Gastroesophageal sphincter (tissue), 4 donors: ENCODE measurements around the gene FBXL16. TPM values are rescaled to one million over a fixed set of nuclear protein-coding genes. Genes with fewer than 3 reads are reported as not detected.

Experiments used
- ATAC-seq: fragments of 150-250 bp; one replicate; pipeline ENCODE4 v1.9.1; 2016; ENCODE audit warnings: mild to moderate bottlenecking, moderate library complexity
- H3K27ac ChIP-seq, 4 donors: fragments of 200-600 bp; sonication (generic) in 3 of 4; 1 replicate in 3 of 4; 2 replicates in 1 of 4; pipeline ENCODE4 v1.5.1; 2016 to 2019
- H3K27me3 ChIP-seq: fragments of 200-600 bp; sonication (generic); one replicate; pipeline ENCODE4 v1.5.1; 2019
- H3K36me3 ChIP-seq, 2 donors: fragments of 200-600 bp; sonication (generic); one replicate each; pipeline ENCODE4 v1.5.1; 2019; ENCODE audit warnings: control low read depth in 1 of 2
- H3K4me1 ChIP-seq, 3 donors: fragments of 200-600 bp; sonication (generic); 1 replicate in 2 of 3; 2 replicates in 1 of 3; pipeline ENCODE4 v1.5.1; 2016 to 2019; ENCODE audit warnings: control low read depth in 2 of 3
- H3K4me3 ChIP-seq, 2 donors: fragments of 200-600 bp; sonication (generic); one replicate each; pipeline ENCODE4 v1.5.1; 2019; ENCODE audit warnings: mild to moderate bottlenecking in 1 of 2, moderate library complexity in 1 of 2
- H3K9me3 ChIP-seq, 3 donors: fragments of 200-600 bp; sonication (generic); one replicate each; pipeline ENCODE4 v1.5.1; 2017 to 2019; ENCODE audit warnings: control low read depth in 2 of 3
- CTCF ChIP-seq, 4 experiments: fragments of 200-600 bp in 2 of 4; fragments of 450-650 bp in 2 of 4; sonication (generic) in 1 of 4; IDR thresholded peaks; one replicate each; pipeline ENCODE4 v1.5.1; 2017 to 2019; ENCODE audit warnings: antibody characterized with exemption in 4 of 4, mild to moderate bottlenecking in 2 of 4, moderate library complexity in 2 of 4
- EP300 ChIP-seq: sonication (generic); formaldehyde crosslinking; IDR thresholded peaks from one replicate; pipeline ENCODE4 v1.6.1; 2017; ENCODE audit warnings: antibody characterized with exemption, mild to moderate bottlenecking
- POLR2A ChIP-seq, 2 donors: fragments of 450-650 bp; IDR thresholded peaks; one replicate each; pipeline ENCODE4 v1.6.1; 2017; ENCODE audit warnings: antibody characterized with exemption in 2 of 2, mild to moderate bottlenecking in 2 of 2, moderate library complexity in 1 of 2
- POLR2AphosphoS5 ChIP-seq: sonication (generic); formaldehyde crosslinking; IDR thresholded peaks from one replicate; pipeline ENCODE4 v1.6.1; 2017; ENCODE audit warnings: antibody characterized with exemption
- WGBS, 2 donors: methylation state at CpG; one replicate each; pipeline ENCODE4 v1.1.5; 2018; ENCODE audit warnings: low coverage in 1 of 2; 5-methylcytosine and 5-hydroxymethylcytosine counted together
- total RNA-seq, 4 donors: library from RNA; depleted of rRNA; stranded (reverse); fragments of >200 nt; gene quantifications; one replicate each; pipeline ENCODE4 v1.1.0, GENCODE V29; 2016

Gene FBXL16
- total RNA-seq, 4 donors from 2014 or later, result 0.27 to 1.4 (median 0.35) TPM

GRCh38 chr16:734208-734980 lies 28.8 kb upstream of the FBXL16 start:
- Histone ChIP-seq H3K27ac (no peak overlapping the region), H3K27me3 (peaks cover under 1% of the 10 kb centered on the region), H3K9me3 (no peaks in the 10 kb centered on the region), H3K4me3 (no peak overlapping the region), H3K4me1 (peaks cover 0 to 3% (median 0%) of the 10 kb centered on the region in 3 donors), H3K36me3 (peaks cover 0 to 100% of the 10 kb centered on the region in 2 donors)
- WGBS, 2 donors, result 84% methylated on average over 14 of the region's 49 CpGs; no CpG with 5 or more reads in 1 of the 2 donors
- ATAC-seq, result no peak
- TF ChIP-seq CTCF (IDR thresholded peaks at IDR 0.05), result no peak
- TF ChIP-seq POLR2A (IDR thresholded peaks at IDR 0.05), result no peak
- no peak for TF ChIP-seq POLR2AphosphoS5
- no peak for TF ChIP-seq EP300

GRCh38 chr16:733382-734207 lies 28.0 kb upstream of the FBXL16 start:
- WGBS, 2 donors, result 90% methylated on average over 2 of the region's 34 CpGs; no CpG with 5 or more reads in 1 of the 2 donors
- no peak for ATAC-seq
- H3K4me3 ChIP-seq, result no peak overlapping the region
- H3K4me1 ChIP-seq, result peaks cover 0 to 6% (median 2%) of the 10 kb centered on the region in 3 donors
- H3K27ac ChIP-seq, result no peak overlapping the region
- TF ChIP-seq EP300, result no peak
- no peak for TF ChIP-seq POLR2AphosphoS5
- no peak for TF ChIP-seq POLR2A (IDR thresholded peaks at IDR 0.05)
- TF ChIP-seq CTCF (IDR thresholded peaks at IDR 0.05), result peak in 1 of 4 experiments; percentile 34
- H3K27me3 ChIP-seq, result peaks cover 9% of the 10 kb centered on the region
- no peaks in the 10 kb centered on the region for H3K9me3 ChIP-seq
- peaks cover 0 to 92% of the 10 kb centered on the region in 2 donors for H3K36me3 ChIP-seq

- no CpG with 5 or more reads among the region's 13 CpGs for WGBS, 2 donors
- peaks cover 16% of the 10 kb centered on the region for H3K27me3 ChIP-seq
- no peaks in the 10 kb centered on the region for H3K9me3 ChIP-seq
- peaks cover 0 to 12% (median 9%) of the 10 kb centered on the region in 3 donors for H3K4me1 ChIP-seq
- TF ChIP-seq POLR2AphosphoS5 (no peak), POLR2A (IDR thresholded peaks at IDR 0.05) (no peak), CTCF (IDR thresholded peaks at IDR 0.05) (no peak), EP300 (no peak)
- ATAC-seq, result no peak
- H3K27ac ChIP-seq, result no peak overlapping the region
- no peak overlapping the region for H3K4me3 ChIP-seq
- H3K36me3 ChIP-seq, result peaks cover 0 to 86% of the 10 kb centered on the region in 2 donors
Observed at GRCh38 chr16:732936-733335, 27.3 kb upstream of the FBXL16 start.

GRCh38 chr16:732332-732731 lies 26.7 kb upstream of the FBXL16 start:
- Histone ChIP-seq H3K4me1 (peaks cover 0 to 19% (median 15%) of the 10 kb centered on the region in 3 donors), H3K9me3 (no peaks in the 10 kb centered on the region), H3K27ac (no peak overlapping the region), H3K4me3 (no peak overlapping the region), H3K27me3 (peaks cover 22% of the 10 kb centered on the region), H3K36me3 (peaks cover 0 to 80% of the 10 kb centered on the region in 2 donors)
- no peak for TF ChIP-seq EP300
- TF ChIP-seq CTCF (IDR thresholded peaks at IDR 0.05), result no peak
- TF ChIP-seq POLR2AphosphoS5, result no peak
- no peak for TF ChIP-seq POLR2A (IDR thresholded peaks at IDR 0.05)
- ATAC-seq, result no peak
- 83 to 98% methylated on average over 1 to 5 of the region's 12 CpGs for WGBS, 2 donors
